Measurements from ENCODE around the gene MEGF11.

The MEGF11 gene

GRCh38 chr15:66239514-66239913, 14.0 kb downstream of the MEGF11 start:
- DNase-seq (ENCODE audit: low read depth) = no peak

GRCh38 chr15:66238318-66238717, 15.2 kb downstream of the MEGF11 start:
- DNase-seq (ENCODE audit: low read depth) = no peak

DNA sequence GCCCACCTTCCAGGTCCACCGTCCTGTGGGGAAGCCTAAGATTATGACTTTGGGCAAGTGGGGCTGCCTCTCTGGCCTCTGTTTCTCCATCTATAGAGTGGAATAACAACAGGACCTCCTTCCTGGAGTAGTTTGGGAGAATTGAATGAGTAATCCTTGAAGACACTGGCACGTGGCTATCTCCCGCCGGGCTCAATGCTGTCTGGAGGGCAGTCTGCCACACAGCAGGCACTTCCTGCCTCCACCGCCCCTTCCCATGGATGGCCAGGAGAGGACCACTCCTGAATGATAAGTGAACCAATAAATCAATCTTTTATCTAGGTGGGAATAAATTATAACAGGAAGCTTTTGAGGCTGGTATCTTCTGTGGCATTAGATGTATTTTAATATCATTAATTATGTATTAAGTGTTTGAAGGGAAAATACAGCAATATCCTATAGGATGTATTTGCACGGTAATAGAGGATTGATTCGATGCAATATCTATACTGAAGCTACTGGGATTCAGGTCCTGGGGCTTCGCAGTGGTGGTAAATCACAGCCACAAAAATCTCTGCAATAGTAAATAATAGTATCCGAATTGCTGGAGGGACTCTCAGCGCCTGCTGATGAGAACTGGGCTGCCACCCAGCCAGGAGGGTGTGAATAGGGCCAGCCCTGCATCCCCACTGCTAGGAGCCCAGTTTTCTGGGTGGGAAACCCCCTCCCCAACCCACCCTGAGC, 15.9 kb downstream of the MEGF11 start:
- DNase-seq (ENCODE audit: low read depth) = no peak

- DNase-seq (ENCODE audit: low read depth) = no peak
Measured at GRCh38 chr15:66236806-66237375, 16.7 kb downstream of the MEGF11 start.

DNA sequence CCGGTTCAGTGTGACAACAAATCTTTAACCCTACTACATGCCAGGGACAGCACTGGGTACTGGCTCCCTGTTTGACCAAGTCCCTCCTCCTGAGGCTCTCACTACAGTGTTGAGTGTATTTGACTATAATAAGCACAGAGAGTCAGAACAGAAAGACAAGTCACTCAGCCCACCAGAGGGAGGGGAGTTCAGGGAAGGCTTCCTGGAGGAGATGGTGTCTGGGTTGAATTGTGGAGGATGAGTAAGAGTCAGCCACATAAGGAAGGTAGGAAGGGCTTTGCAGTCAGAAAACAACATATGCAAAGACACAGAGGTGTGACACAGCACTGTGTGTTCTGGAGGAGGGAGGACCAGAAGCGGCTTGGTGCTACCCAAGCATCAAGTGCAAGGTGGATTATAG, 17.7 kb downstream of the MEGF11 start:
- DNase-seq (ENCODE audit: low read depth) = no peak

DNA sequence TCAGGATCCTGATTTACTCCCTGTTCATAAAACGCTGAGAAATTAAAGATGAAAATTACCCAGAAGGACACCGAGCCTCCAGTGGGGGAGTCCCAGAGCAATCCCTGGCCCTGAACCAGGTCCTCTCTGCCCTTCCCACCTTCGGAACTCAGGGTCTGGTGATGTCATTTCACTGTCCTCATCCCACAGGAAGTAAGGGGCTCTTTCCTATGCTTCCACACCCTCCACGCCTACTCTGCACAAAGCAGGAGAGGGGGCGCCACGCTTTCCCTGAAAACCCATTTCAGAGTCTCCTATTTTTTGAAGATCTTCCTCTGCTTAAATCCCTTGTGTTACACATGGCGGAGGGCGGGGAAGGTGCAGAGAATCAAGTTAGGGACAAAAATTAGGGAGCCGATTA, 18.8 kb downstream of the MEGF11 start:
- no peak for DNase-seq (ENCODE audit: low read depth)

DNA sequence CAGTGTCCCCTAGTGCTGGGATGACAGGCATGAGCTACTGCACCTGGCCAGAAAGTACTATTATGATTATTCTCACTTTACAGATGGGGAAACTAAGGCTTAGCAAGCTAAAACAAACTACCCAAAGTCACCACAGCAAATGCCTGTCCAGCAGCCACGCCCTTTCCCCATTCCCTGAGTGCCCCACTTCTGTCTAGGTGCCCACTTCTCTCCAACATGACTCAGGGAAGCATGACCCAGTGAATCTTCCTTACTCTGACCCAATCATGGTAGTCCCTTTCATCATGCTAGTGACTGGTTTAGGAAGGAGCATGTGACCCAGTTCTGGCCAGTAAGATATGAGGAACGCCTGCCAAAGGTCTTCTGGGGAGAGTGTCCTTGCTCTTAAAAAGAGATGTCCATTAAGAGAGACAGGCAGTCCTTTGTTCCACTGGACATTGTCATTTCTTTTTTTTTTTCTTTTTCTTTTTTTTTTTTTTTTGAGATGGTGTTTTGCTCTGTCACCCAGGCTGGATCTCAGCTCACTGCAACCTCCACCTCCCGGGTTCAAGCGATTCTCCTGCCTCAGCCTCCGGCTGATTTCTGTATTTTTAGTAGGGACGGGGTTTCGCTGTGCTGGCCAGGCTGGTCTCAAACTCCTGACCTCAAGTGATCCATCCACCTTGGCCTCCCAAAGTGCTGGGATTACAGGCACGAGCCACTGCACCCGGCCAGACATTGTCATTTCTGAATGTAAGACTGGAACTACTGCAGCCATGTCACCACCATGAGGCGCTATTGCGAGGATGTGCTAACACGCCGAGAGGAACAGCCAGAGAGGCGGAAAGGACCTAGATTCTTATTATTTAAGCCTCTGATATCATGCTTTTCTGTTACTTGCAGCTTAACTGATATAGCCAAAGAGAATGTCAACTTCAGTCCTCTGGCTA, 19.8 kb downstream of the MEGF11 start:
- DNase-seq (ENCODE audit: low read depth) = no peak

DNA sequence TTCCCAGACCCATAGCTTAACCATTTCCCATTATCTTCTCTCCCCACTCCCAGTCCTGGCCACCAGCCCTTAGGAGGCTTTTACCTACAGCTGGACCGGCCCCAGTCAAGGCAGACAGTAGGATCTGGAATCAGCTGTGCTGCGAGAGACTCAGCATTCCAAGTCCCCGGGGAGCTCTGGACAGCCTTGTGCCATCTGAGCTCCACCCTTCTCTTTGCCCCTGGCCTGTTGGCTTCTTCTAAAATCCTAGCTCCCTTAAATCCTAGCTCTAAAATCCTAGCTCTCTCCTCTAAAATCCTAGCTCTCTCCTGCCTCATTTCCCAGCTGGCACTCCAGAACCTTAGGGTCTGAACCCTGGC, 21.3 kb downstream of the MEGF11 start:
- DNase-seq (ENCODE audit: low read depth) = no peak

- DNase-seq (ENCODE audit: low read depth) = no peak
Measured at GRCh38 chr15:66231394-66232266, 21.9 kb downstream of the MEGF11 start.

GRCh38 chr15:66229790-66230465, 23.6 kb downstream of the MEGF11 start:
- DNase-seq (ENCODE audit: low read depth) = no peak

- DNase-seq (ENCODE audit: low read depth) = no peak
Measured at GRCh38 chr15:66228807-66229735, 24.5 kb downstream of the MEGF11 start.

- DNase-seq (ENCODE audit: low read depth) = no peak
Measured at GRCh38 chr15:66226736-66227135, 26.8 kb downstream of the MEGF11 start.

DNA sequence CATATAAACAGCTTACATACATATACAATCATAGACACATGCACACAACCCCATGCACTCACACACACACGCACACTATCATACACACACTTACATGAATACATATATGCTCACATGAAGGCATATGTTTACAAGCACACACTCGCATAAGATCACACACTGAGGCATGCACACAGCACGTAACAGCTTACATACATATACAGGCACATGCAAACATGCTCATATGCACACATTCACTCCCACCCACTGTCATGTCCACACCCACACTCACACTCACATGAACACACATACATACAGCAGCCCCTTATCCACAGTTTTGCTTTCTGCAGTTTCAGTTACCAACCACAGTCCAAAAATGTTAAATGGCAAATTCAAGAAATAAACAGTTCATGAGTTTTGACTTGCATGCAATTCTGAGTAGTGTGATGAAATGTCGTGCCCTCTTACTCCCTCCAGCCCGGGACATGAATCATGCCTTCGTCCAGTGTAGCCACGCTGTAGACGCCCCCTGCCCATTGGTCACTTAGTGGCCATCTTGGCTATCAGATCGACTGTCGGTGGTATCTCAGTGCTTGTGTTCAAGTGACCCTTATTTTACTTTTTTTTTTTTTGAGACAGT, 27.8 kb downstream of the MEGF11 start:
- no peak for DNase-seq (ENCODE audit: low read depth)

GRCh38 chr15:66224946-66225345, 28.6 kb downstream of the MEGF11 start:
- no peak for DNase-seq (ENCODE audit: low read depth)

DNA sequence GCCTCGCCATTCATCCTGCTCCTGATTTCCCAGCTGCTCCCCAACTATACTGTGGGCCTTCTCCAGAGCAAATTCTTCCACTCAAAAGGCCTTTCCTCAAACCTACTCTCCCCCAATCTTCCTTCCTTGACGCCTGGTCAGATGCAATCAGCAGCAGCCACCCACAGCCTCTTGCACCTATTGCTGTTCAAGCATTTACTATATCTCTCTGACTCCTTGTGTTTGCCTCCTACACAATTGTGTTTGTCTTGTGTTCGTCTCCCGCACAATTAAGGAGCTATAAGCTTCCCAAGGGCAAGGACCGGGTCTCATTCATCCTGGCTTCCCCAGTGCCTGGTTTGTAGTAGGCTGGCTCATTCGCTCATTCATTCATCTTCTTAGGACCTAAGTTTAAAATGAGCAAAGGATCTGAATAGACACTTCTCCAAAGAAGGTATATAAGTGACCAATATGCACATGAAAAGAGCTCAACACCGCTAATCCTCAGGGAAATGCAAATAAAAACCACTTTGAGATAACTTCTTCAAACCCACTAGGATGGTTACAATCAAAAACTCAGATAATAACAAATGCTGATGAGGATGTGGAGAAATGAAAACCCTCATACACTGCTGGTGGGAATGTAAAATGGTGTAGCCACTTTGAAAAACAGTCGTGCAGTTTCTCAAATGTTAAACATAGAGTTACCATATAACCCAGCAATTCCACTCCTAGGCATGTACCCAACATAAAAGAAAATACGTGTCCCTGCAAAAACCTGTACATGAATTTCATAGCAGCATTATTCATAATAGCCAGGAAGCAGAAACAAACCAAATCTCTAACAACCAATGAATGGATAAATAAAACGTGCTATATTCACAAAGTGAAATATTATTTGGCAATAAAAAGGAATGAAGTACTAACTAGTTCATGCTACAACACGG, 31.0 kb downstream of the MEGF11 start:
- no peak for DNase-seq (ENCODE audit: low read depth)

- no peak for DNase-seq (ENCODE audit: low read depth)
Measured at GRCh38 chr15:66221126-66221525, 32.4 kb downstream of the MEGF11 start.

DNA sequence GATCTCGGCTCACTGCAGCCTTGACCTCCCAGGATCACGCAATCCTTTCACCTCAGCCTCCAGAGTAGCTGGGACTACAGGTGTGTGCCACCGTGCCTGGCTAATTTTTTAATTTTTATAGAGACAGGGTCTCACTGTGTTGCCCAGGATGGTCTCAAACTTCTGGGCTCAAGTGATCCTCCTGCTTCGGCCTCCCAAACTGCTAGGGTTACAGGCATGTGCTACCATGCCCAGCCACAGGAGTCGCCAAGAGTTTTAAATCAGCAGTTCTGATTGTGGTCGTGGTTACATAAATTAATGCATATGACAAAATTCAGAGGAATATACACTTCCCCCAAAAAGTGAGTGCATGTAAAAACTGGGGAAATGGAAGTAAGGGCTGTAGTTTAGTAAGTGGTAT, 32.9 kb downstream of the MEGF11 start:
- DNase-seq (ENCODE audit: low read depth) = no peak

DNA sequence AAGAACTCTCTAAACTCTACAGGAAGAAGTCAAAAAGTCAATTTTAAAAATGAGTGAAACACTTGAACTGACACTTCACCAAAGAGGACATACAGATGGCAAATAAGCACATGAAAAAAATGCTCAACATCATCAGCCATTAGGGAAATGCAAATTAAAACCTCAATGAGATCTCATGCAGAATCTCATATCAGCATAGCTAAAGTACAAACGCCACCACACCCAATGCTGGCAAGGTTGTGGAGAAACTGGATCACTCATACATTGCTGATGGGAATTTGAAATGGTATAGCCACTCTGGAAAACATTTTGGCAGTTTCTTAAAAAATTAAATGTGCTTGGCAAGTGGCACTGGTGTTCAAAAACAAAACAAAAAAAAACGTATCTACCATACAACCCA, 34.2 kb downstream of the MEGF11 start:
- no peak for DNase-seq (ENCODE audit: low read depth)

DNA sequence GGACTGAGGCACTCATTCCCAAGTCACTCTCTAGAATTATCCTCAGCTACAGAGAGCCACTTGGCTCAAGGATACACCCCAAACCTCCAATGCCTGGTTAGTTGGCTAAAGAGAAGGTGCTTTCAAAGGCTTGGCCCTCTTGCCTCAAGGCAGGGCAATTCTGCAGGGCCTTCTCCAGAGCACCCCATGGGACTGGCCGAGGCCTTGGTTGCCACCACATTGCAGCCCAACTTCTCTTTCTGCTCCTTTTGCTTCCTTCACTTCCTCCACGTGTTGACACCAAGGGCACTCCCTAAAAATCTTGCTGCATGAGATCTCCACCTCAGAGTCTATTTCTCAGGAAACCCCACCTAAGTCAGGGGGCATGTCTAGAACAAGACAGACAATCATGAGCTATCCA, 36.7 kb downstream of the MEGF11 start:
- no peak for DNase-seq (ENCODE audit: low read depth)

Data from stimulated activated CD8-positive, alpha-beta memory T cell treated with anti-CD3 and anti-CD28 coated beads, Interleukin-7, amount 100 ng/mL, for 24 hours (primary cell).